CD4-positive, CD25-positive, alpha-beta regulatory T cell (primary cell): ENCODE data around the gene RAB15. TPM values are rescaled to one million over a fixed set of nuclear protein-coding genes. Genes with fewer than 3 reads are reported as not detected.

Experiments
- ATAC-seq, 2 donors: fragments of 150-1000 bp; cut with Tn5 transposase; one replicate each; pipeline ENCODE4 v1.10.0; 2021; ENCODE audit warnings: low read depth in 2 of 2, moderate number of reproducible peaks in 2 of 2, moderate library complexity in 1 of 2
- DNase-seq, 3 donors: peaks; one replicate each; pipeline versions ENCODE4 v3.0.0 to v3.0.0-alpha.2; 2012 to 2022; ENCODE audit warnings: mixed read lengths in 1 of 3
- H3K27ac ChIP-seq: one replicate; pipeline ENCODE4 v1.7.0; 2013; ENCODE audit warnings: mild to moderate bottlenecking, low read length; ENCODE audit not compliant: insufficient read depth, poor library complexity, severe bottlenecking
- H3K27me3 ChIP-seq: one replicate; pipeline ENCODE4 v1.7.0; 2013; ENCODE audit warnings: low read length; ENCODE audit not compliant: control insufficient read depth, insufficient read depth
- H3K36me3 ChIP-seq: one replicate; pipeline ENCODE4 v1.7.0; 2013; ENCODE audit warnings: mild to moderate bottlenecking, low read length, moderate library complexity; ENCODE audit not compliant: control insufficient read depth, insufficient read depth
- H3K4me1 ChIP-seq: 2 replicates; pipeline ENCODE4 v1.7.0; 2013; ENCODE audit warnings: mild to moderate bottlenecking, low read length; ENCODE audit not compliant: insufficient read depth, control insufficient read depth, poor library complexity, severe bottlenecking
- H3K4me3 ChIP-seq: one replicate; pipeline ENCODE4 v1.7.0; 2013; ENCODE audit warnings: low read depth, mild to moderate bottlenecking, low read length, moderate library complexity
- H3K9me3 ChIP-seq, 2 experiments: 1 replicate in 1 of 2; 2 replicates in 1 of 2; pipeline ENCODE4 v1.7.0; 2013; ENCODE audit warnings: low read length in 2 of 2, mild to moderate bottlenecking in 1 of 2, moderate library complexity in 1 of 2; ENCODE audit not compliant: control insufficient read depth in 2 of 2
- H3K27ac Mint-ChIP-seq, 3 donors: one replicate each; pipeline ENCODE4 v1.8.0; 2020 to 2022; ENCODE audit warnings: mild to moderate bottlenecking in 3 of 3, mixed read lengths in 3 of 3, moderate library complexity in 2 of 3
- H3K27me3 Mint-ChIP-seq: one replicate; pipeline ENCODE4 v1.8.0; 2022; ENCODE audit warnings: mild to moderate bottlenecking, mixed read lengths
- H3K36me3 Mint-ChIP-seq: one replicate; pipeline ENCODE4 v1.8.0; 2020; ENCODE audit warnings: mixed read lengths
- H3K4me1 Mint-ChIP-seq, 4 donors: one replicate each; pipeline ENCODE4 v1.8.0; 2020 to 2022; ENCODE audit warnings: mixed read lengths in 4 of 4, mild to moderate bottlenecking in 1 of 4
- H3K4me3 Mint-ChIP-seq, 4 donors: one replicate each; pipeline ENCODE4 v1.8.0; 2020 to 2022; ENCODE audit warnings: mild to moderate bottlenecking in 4 of 4, mixed read lengths in 4 of 4, moderate library complexity in 3 of 4
- H3K9me3 Mint-ChIP-seq, 7 donors: one replicate each; pipeline ENCODE4 v1.8.0; 2020 to 2022; ENCODE audit warnings: mixed read lengths in 7 of 7, mild to moderate bottlenecking in 3 of 7, moderate library complexity in 2 of 7
- polyA plus RNA-seq, 4 donors: library from polyadenylated mRNA; unstranded; fragments of 300-500 nt; fragmentation: Illumina TruSeq; gene quantifications; one replicate each; pipeline ENCODE4 v1.2.3, GENCODE V29; 2021
- total RNA-seq: library from RNA; stranded (reverse); gene quantifications from one replicate; pipeline ENCODE4 v1.2.3, GENCODE V29; 2022

Gene RAB15
- total and polyA plus RNA-seq, 5 donors from 2014 or later = 3.0 to 6.5 (median 3.3) TPM

- no peaks in the 10 kb centered on the region for H3K36me3 ChIP-seq
- DNase-seq = no peak
- Mint-ChIP-seq H3K36me3 (peaks cover 10% of the 10 kb centered on the region), H3K4me3 (peak overlapping the region; percentile 23 to 88 (median 84)), H3K27me3 (peaks cover under 1% of the 10 kb centered on the region), H3K4me1 (peaks cover 5 to 54% (median 11%) of the 10 kb centered on the region in 4 donors), H3K9me3 (no peaks in the 10 kb centered on the region), H3K27ac (peak overlapping the region; percentile 54 to 94 (median 89))
- H3K4me1 ChIP-seq = peaks cover 18% of the 10 kb centered on the region
- H3K27ac ChIP-seq = no peak overlapping the region
- H3K9me3 ChIP-seq = no peaks in the 10 kb centered on the region
- no peak for ATAC-seq
- H3K27me3 ChIP-seq = no peaks in the 10 kb centered on the region
- H3K4me3 ChIP-seq = peak overlapping the region; percentile 7
Measured at GRCh38 chr14:64971491-64971942, 619 bp downstream of the RAB15 start.

- Histone ChIP-seq H3K36me3 (no peaks in the 10 kb centered on the region), H3K9me3 (no peaks in the 10 kb centered on the region), H3K27ac (no peak overlapping the region), H3K4me1 (peaks cover 18% of the 10 kb centered on the region), H3K4me3 (no peak overlapping the region), H3K27me3 (no peaks in the 10 kb centered on the region)
- Mint-ChIP-seq H3K36me3 (peaks cover 10% of the 10 kb centered on the region), H3K4me1 (peaks cover 5 to 52% (median 9%) of the 10 kb centered on the region in 4 donors), H3K4me3 (peak overlapping the region; percentile 23 to 88 (median 84)), H3K27me3 (no peaks in the 10 kb centered on the region), H3K27ac (peak overlapping the region; percentile 54 to 94 (median 89)), H3K9me3 (no peaks in the 10 kb centered on the region)
- DNase-seq (no peak), ATAC-seq (no peak)
Measured at GRCh38 chr14:64970776-64971477, 1.2 kb downstream of the RAB15 start.

DNA sequence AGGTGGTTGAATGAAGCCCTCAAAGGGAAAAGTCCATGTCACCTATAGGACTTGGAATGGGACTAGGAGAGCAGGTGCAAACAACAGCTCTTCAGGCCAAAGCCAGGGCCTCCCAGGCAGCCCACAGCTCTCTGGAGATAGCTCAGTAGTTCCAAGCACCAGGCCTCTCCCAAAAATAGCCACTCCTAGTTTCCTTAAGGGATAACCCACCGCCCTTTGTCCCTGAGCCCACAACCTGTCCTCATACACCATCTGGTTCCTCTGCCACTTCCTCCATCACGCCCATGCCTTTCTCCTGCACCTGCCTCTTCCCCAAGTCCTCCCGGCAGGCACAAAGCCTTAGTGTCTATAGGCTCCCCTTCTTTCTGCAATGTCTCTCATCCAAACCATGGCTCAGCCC is 2.1 kb downstream of the RAB15 start:
- H3K4me1 ChIP-seq = peaks cover 18% of the 10 kb centered on the region
- no peaks in the 10 kb centered on the region for H3K9me3 ChIP-seq
- no peak for DNase-seq
- H3K27me3 ChIP-seq = no peaks in the 10 kb centered on the region
- H3K4me3 ChIP-seq = no peak overlapping the region
- no peaks in the 10 kb centered on the region for H3K9me3 Mint-ChIP-seq
- peak overlapping the region in 2 of 3 donors; percentile 54 to 89 for H3K27ac Mint-ChIP-seq
- no peaks in the 10 kb centered on the region for H3K36me3 ChIP-seq
- no peaks in the 10 kb centered on the region for H3K27me3 Mint-ChIP-seq
- no peak for ATAC-seq
- H3K4me1 Mint-ChIP-seq = peaks cover 5 to 52% (median 8%) of the 10 kb centered on the region in 4 donors
- H3K36me3 Mint-ChIP-seq = peaks cover 10% of the 10 kb centered on the region
- H3K27ac ChIP-seq = no peak overlapping the region
- peak overlapping the region; percentile 23 to 87 (median 68) for H3K4me3 Mint-ChIP-seq

DNA sequence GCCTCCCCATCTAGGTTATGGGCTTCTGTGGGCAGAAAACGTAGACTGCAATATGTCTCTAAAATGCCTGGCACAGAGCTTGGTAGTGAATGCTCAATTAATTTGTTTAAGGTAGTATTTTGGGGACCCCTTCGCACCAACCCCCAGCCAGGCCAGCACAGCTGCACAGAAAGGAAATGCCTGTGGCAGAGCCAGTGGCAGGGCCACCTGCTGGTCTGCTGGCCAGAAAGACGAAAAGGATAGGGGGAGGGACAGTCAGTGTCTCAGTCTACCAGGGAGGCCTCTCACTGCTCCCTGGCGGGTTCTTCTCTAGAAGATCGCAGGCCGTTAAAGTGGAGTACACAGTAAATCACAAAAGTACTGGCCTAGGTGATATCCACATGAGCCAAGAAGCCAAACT is 3.5 kb downstream of the RAB15 start:
- Histone ChIP-seq H3K36me3 (no peaks in the 10 kb centered on the region), H3K27ac (no peak overlapping the region), H3K4me3 (no peak overlapping the region), H3K9me3 (no peaks in the 10 kb centered on the region), H3K27me3 (no peaks in the 10 kb centered on the region), H3K4me1 (peaks cover 18% of the 10 kb centered on the region)
- no peak for ATAC-seq
- H3K4me3 Mint-ChIP-seq = peak overlapping the region in 1 of 4 donors; percentile 47
- peak overlapping the region in 2 of 3 donors; percentile 2 to 55 for H3K27ac Mint-ChIP-seq
- no peaks in the 10 kb centered on the region for H3K27me3 Mint-ChIP-seq
- peaks cover 5 to 54% (median 10%) of the 10 kb centered on the region in 4 donors for H3K4me1 Mint-ChIP-seq
- peaks cover 15% of the 10 kb centered on the region for H3K36me3 Mint-ChIP-seq
- no peak for DNase-seq
- H3K9me3 Mint-ChIP-seq = no peaks in the 10 kb centered on the region

- no peak for DNase-seq
- Mint-ChIP-seq H3K36me3 (peaks cover 20% of the 10 kb centered on the region), H3K4me3 (peak overlapping the region in 1 of 4 donors; percentile 47), H3K27ac (peak overlapping the region; percentile 2 to 55 (median 49)), H3K9me3 (no peaks in the 10 kb centered on the region), H3K27me3 (no peaks in the 10 kb centered on the region), H3K4me1 (peaks cover 5 to 54% (median 10%) of the 10 kb centered on the region in 4 donors)
- no peak for ATAC-seq
- Histone ChIP-seq H3K27ac (no peak overlapping the region), H3K4me1 (peaks cover 18% of the 10 kb centered on the region), H3K9me3 (no peaks in the 10 kb centered on the region), H3K4me3 (no peak overlapping the region), H3K36me3 (no peaks in the 10 kb centered on the region), H3K27me3 (no peaks in the 10 kb centered on the region)
Measured at GRCh38 chr14:64968167-64968566, 4.0 kb downstream of the RAB15 start.

GRCh38 chr14:64966976-64967375 is 5.2 kb downstream of the RAB15 start:
- no peaks in the 10 kb centered on the region for H3K27me3 Mint-ChIP-seq
- no peak overlapping the region for H3K27ac ChIP-seq

DNA sequence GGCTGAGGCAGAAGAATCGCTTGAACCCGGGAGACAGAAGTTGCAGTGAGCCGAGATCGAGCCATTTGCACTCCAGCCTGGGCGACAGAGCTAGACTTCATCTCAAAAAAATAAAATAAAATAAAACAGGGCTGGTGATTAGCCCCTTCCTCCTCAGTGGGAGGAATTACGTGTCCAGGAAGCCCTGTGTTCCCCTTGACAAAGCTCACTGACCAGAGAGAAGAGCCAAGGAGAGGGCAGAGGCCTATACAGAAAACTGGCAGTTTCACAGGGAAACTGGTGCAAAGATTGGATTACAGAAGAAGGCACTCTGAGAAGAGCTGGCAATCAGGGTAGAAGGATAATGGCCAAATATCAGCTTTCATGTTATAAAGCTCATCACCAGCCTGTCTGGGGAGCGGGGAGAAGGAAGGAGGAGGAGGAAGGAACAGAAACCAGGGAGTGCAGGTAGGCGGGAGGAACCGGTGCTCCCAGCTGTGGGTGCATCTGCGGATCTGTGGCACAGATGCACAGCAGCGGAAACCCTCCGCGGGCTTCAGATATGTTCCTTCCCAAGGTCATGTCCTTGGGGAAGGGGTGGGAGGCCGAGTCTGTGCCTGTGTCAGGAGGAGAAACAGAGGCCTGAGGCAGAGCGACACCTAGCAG is 6.7 kb downstream of the RAB15 start:
- H3K9me3 ChIP-seq = no peaks in the 10 kb centered on the region
- H3K27ac Mint-ChIP-seq = no peak overlapping the region
- no peaks in the 10 kb centered on the region for H3K4me1 ChIP-seq
- no peaks in the 10 kb centered on the region for H3K36me3 ChIP-seq
- H3K27ac ChIP-seq = no peak overlapping the region
- peaks cover 24% of the 10 kb centered on the region for H3K36me3 Mint-ChIP-seq
- no peaks in the 10 kb centered on the region for H3K27me3 ChIP-seq
- no peak overlapping the region for H3K4me3 ChIP-seq
- no peaks in the 10 kb centered on the region for H3K27me3 Mint-ChIP-seq
- DNase-seq (no peak), ATAC-seq (no peak)
- peaks cover 1 to 38% (median 7%) of the 10 kb centered on the region in 4 donors for H3K4me1 Mint-ChIP-seq
- H3K9me3 Mint-ChIP-seq = peaks cover 0 to 1% (median 0%) of the 10 kb centered on the region in 7 donors
- H3K4me3 Mint-ChIP-seq = no peak overlapping the region

More at GRCh38 chr14:64966976-64967375, 5.2 kb downstream of the RAB15 start:
- peaks cover 0 to 47% (median 9%) of the 10 kb centered on the region in 4 donors for H3K4me1 Mint-ChIP-seq
- Histone ChIP-seq H3K4me3 (no peak overlapping the region), H3K9me3 (no peaks in the 10 kb centered on the region), H3K36me3 (no peaks in the 10 kb centered on the region), H3K4me1 (peaks cover 12% of the 10 kb centered on the region), H3K27me3 (no peaks in the 10 kb centered on the region)
- peaks cover 0 to 1% (median 0%) of the 10 kb centered on the region in 7 donors for H3K9me3 Mint-ChIP-seq
- DNase-seq (no peak), ATAC-seq (no peak)
- H3K36me3 Mint-ChIP-seq = peaks cover 24% of the 10 kb centered on the region
- H3K4me3 Mint-ChIP-seq = no peak overlapping the region
- H3K27ac Mint-ChIP-seq = peak overlapping the region; percentile 8 to 55 (median 21)
